HEK293T (cell line): Measurements from ENCODE around the gene METTL2B.

Experiments used
- ARNT ChIP-seq: fragments of 450-650 bp; IDR thresholded peaks from 2 replicates; pipeline ENCODE4 v1.6.1; 2017; ENCODE audit warnings: mild to moderate bottlenecking
- BHLHE40 ChIP-seq: fragments of 450-650 bp; IDR thresholded peaks from 2 replicates; pipeline ENCODE4 v1.6.1; 2016; ENCODE audit warnings: mild to moderate bottlenecking, moderate library complexity, borderline replicate concordance
- ELF4 ChIP-seq: fragments of 450-650 bp; IDR thresholded peaks from 2 replicates; pipeline ENCODE4 v1.6.1; 2017; ENCODE audit warnings: antibody characterized with exemption
- FOXA1 ChIP-seq: fragments of 450-650 bp; IDR thresholded peaks from 2 replicates; pipeline ENCODE4 v1.6.1; 2016; ENCODE audit warnings: mild to moderate bottlenecking
- FOXK2 ChIP-seq: fragments of 450-650 bp; IDR thresholded peaks from 2 replicates; pipeline ENCODE4 v1.6.1; 2016; ENCODE audit warnings: mild to moderate bottlenecking
- LEF1 ChIP-seq: fragments of 450-650 bp; IDR thresholded peaks from 2 replicates; pipeline ENCODE4 v1.6.1; 2017; ENCODE audit warnings: mild to moderate bottlenecking, borderline replicate concordance
- NFRKB ChIP-seq: fragments of 450-650 bp; IDR thresholded peaks from 2 replicates; pipeline ENCODE4 v1.6.1; 2016; ENCODE audit warnings: mild to moderate bottlenecking, moderate library complexity
- SP1 ChIP-seq: fragments of 450-650 bp; IDR thresholded peaks from 2 replicates; pipeline ENCODE4 v1.6.1; 2017
- SUZ12 ChIP-seq: fragments of 450-650 bp; IDR thresholded peaks from 2 replicates; pipeline ENCODE4 v1.6.1; 2016; ENCODE audit warnings: mild to moderate bottlenecking
- TARDBP ChIP-seq: fragments of 450-650 bp; IDR thresholded peaks from 2 replicates; pipeline ENCODE4 v1.6.1; 2016
- ZNF384 ChIP-seq: fragments of 450-650 bp; IDR thresholded peaks from 2 replicates; pipeline ENCODE4 v1.6.1; 2016
- TF ChIP-seq, protein P1 (sequence below): fragments of 450-650 bp; IDR thresholded peaks from 2 replicates; pipeline ENCODE4 v1.6.1; 2016

DNA sequence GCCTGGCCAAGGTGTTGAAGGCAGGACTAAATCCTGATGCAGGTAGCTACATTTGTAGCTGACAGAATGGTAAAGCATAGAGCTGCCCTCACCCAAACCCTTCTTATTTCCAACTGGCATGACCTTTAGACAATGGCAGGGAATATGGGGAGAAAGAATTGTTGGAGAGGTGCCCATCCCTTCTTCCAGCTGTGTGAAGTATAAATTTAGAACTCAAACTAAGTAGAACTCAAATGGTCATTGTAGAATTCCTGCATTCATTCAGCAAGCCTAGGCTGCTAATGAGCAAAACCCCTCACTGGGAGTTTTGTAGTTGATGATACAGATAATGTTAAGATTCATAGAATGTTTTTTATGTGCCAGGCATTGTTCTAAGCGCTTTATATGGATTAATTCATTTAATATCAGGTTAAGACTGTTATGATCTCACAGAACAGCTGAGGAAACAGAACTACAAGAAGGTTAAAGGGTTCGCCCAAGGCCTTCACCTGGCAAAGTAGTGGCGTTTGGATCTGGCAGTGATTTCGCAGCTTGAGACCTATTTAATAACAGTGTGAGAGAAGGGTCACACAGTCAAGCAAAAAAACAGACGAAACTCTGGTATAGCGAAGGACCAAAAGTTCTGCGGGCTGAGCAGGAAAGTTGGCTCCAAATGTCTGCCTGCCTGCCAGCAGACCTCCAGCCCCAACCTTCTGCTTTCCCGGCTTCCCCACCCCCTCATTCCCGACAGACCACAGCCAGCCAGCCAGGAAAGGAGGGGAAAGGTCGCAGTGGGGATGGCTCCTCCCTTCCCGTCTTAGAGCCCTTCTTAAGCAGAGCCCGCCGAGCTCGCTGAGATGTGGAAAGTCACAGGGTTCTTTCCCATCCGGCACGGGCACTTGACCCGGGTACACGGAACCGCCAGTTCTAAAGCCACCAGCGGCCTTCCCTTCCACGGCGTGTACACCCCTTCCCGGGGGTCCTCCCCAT lies 22.4 kb upstream of the METTL2B start:
- TF ChIP-seq, protein P1, sequence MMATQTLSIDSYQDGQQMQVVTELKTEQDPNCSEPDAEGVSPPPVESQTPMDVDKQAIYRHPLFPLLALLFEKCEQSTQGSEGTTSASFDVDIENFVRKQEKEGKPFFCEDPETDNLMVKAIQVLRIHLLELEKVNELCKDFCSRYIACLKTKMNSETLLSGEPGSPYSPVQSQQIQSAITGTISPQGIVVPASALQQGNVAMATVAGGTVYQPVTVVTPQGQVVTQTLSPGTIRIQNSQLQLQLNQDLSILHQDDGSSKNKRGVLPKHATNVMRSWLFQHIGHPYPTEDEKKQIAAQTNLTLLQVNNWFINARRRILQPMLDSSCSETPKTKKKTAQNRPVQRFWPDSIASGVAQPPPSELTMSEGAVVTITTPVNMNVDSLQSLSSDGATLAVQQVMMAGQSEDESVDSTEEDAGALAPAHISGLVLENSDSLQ, result no peak
- TF ChIP-seq TARDBP, result no peak
- no peak for TF ChIP-seq SUZ12
- TF ChIP-seq BHLHE40, result no peak
- no peak for TF ChIP-seq SP1
- TF ChIP-seq ZNF384, result no peak
- TF ChIP-seq NFRKB, result no peak
- no peak for TF ChIP-seq LEF1
- no peak for TF ChIP-seq ELF4
- no peak for TF ChIP-seq FOXK2
- no peak for TF ChIP-seq FOXA1
- TF ChIP-seq ARNT, result no peak
